Neuronal stem cell (in vitro differentiated cells): ENCODE measurements around the gene TMEM247. TPM values are rescaled to one million over a fixed set of nuclear protein-coding genes. Genes with fewer than 3 reads are reported as not detected.

Experiments used
- DNase-seq: peaks from one replicate; pipeline ENCODE4 v3.0.0-alpha.2; 2013; ENCODE audit warnings: low spot score
- H2AFZ ChIP-seq: one replicate; pipeline ENCODE4 v1.6.1; 2013; ENCODE audit warnings: mild to moderate bottlenecking, low read length, inconsistent platforms
- H2AK5ac ChIP-seq: 2 replicates; pipeline ENCODE4 v1.6.1; 2013; ENCODE audit warnings: low read depth, mild to moderate bottlenecking, inconsistent platforms, low read length, moderate library complexity, mixed read lengths
- H2BK120ac ChIP-seq: 2 replicates; pipeline ENCODE4 v1.6.1; 2013; ENCODE audit warnings: low read depth, mild to moderate bottlenecking, inconsistent platforms, low read length, moderate library complexity, mixed read lengths
- H2BK12ac ChIP-seq: one replicate; pipeline ENCODE4 v1.6.1; 2013; ENCODE audit warnings: low read length, inconsistent platforms
- H2BK15ac ChIP-seq: 2 replicates; pipeline ENCODE4 v1.6.1; 2013; ENCODE audit warnings: mild to moderate bottlenecking, low read length, inconsistent platforms, mixed read lengths
- H2BK5ac ChIP-seq: one replicate; pipeline ENCODE4 v1.6.1; 2013; ENCODE audit warnings: inconsistent platforms, mild to moderate bottlenecking, low read length, moderate library complexity
- H3K14ac ChIP-seq: one replicate; pipeline ENCODE4 v1.6.1; 2013; ENCODE audit warnings: low read length, inconsistent platforms
- H3K18ac ChIP-seq: 2 replicates; pipeline ENCODE4 v1.6.1; 2013; ENCODE audit warnings: low read length, inconsistent platforms
- H3K23ac ChIP-seq: 2 replicates; pipeline ENCODE4 v1.6.1; 2013; ENCODE audit warnings: low read depth, mild to moderate bottlenecking, mixed read lengths, low read length, inconsistent platforms; ENCODE audit not compliant: poor library complexity
- H3K27ac ChIP-seq: replicated peaks from 3 replicates; pipeline ENCODE4 v1.5.1; 2013; ENCODE audit warnings: low read length, inconsistent platforms
- H3K27me3 ChIP-seq, 3 experiments: 2 replicates each; pipeline ENCODE4 v1.6.1; 2013; ENCODE audit warnings: low read length in 3 of 3, mild to moderate bottlenecking in 2 of 3, inconsistent platforms in 1 of 3, low read depth in 1 of 3, mixed read lengths in 1 of 3, moderate library complexity in 1 of 3; ENCODE audit not compliant: control insufficient read depth in 3 of 3, insufficient read depth in 3 of 3
- H3K36me3 ChIP-seq, 2 donors: replicated peaks in 1 of 2; 2 replicates each; pipeline ENCODE4 v1.6.1; 2013; ENCODE audit warnings: low read length in 2 of 2; ENCODE audit not compliant: control insufficient read depth in 2 of 2, insufficient read depth in 2 of 2
- H3K4ac ChIP-seq: 2 replicates; pipeline ENCODE4 v1.6.1; 2013; ENCODE audit warnings: inconsistent platforms, mild to moderate bottlenecking, low read length, moderate library complexity
- H3K4me1 ChIP-seq, 2 donors: 1 replicate in 1 of 2; 2 replicates in 1 of 2; pipeline ENCODE4 v1.6.1; 2013; ENCODE audit warnings: low read length in 2 of 2, low read depth in 1 of 2; ENCODE audit not compliant: control insufficient read depth in 2 of 2, insufficient read depth in 1 of 2
- H3K4me2 ChIP-seq: one replicate; pipeline ENCODE4 v1.6.1; 2013; ENCODE audit warnings: mild to moderate bottlenecking, low read length, inconsistent platforms; ENCODE audit not compliant: insufficient read depth, poor library complexity, severe bottlenecking
- H3K4me3 ChIP-seq, 2 donors: 2 replicates each; pipeline ENCODE4 v1.5.1; 2013; ENCODE audit warnings: low read length in 2 of 2, mild to moderate bottlenecking in 2 of 2, inconsistent platforms in 1 of 2, moderate library complexity in 1 of 2
- H3K79me1 ChIP-seq: one replicate; pipeline ENCODE4 v1.6.1; 2013; ENCODE audit warnings: low read depth, mild to moderate bottlenecking, inconsistent platforms, low read length, moderate library complexity
- H3K9ac ChIP-seq: one replicate; pipeline ENCODE4 v1.6.1; 2013; ENCODE audit warnings: mild to moderate bottlenecking, low read depth, low read length, inconsistent platforms; ENCODE audit not compliant: poor library complexity
- H3K9me3 ChIP-seq, 2 donors: replicated peaks in 1 of 2; 2 replicates each; pipeline versions ENCODE3 to v1.6.1; 2013; ENCODE audit warnings: low read length in 2 of 2, mild to moderate bottlenecking in 2 of 2, inconsistent platforms in 1 of 2, low read depth in 1 of 2, mixed read lengths in 1 of 2, moderate library complexity in 1 of 2; ENCODE audit not compliant: control insufficient read depth in 2 of 2, insufficient read depth in 1 of 2
- H4K8ac ChIP-seq: one replicate; pipeline ENCODE4 v1.6.1; 2013; ENCODE audit warnings: low read depth, mild to moderate bottlenecking, inconsistent platforms, low read length, moderate library complexity
- H4K91ac ChIP-seq: one replicate; pipeline ENCODE4 v1.6.1; 2013; ENCODE audit warnings: low read length, low read depth, mild to moderate bottlenecking, inconsistent platforms; ENCODE audit not compliant: poor library complexity
- WGBS, 2 donors: extraction: QIAGEN DNeasy Blood & Tissue Kit; methylation state at CpG; one replicate each; pipeline ENCODE4 v1.1.7; 2013; ENCODE audit warnings: missing lambda C conversion rate in 2 of 2, mixed read lengths in 1 of 2; ENCODE audit not compliant: insufficient read length in 2 of 2, insufficient replicate concordance in 1 of 2; ENCODE audit errors: extremely low coverage in 2 of 2; 5-methylcytosine and 5-hydroxymethylcytosine counted together
- polyA plus RNA-seq, 2 experiments: library from polyadenylated mRNA; stranded (reverse); fragments of 200-250 nt; gene quantifications; one replicate each; pipeline ENCODE4 v1.2.3, GENCODE V29; 2013

Gene TMEM247
- polyA plus RNA-seq (2013, experiment 1 of 2) = not detected
- polyA plus RNA-seq (2013, experiment 2 of 2) = not detected

- Histone ChIP-seq H3K79me1 (no peaks in the 10 kb centered on the region), H3K18ac (no peak within 1 kb of the TSS), H3K27ac (no peak within 1 kb of the TSS), H3K4ac (no peak within 1 kb of the TSS), H2BK120ac (no peak within 1 kb of the TSS), H2AFZ (no peak within 1 kb of the TSS), H4K91ac (no peak within 1 kb of the TSS), H2BK5ac (peak within 1 kb of the TSS; percentile 71), H4K8ac (no peak within 1 kb of the TSS), H3K9me3 (no peaks in the 10 kb centered on the region), H3K4me2 (no peak within 1 kb of the TSS), H2AK5ac (no peak within 1 kb of the TSS), H3K23ac (peak within 1 kb of the TSS; percentile 69), H3K4me3 (no peak within 1 kb of the TSS), H3K27me3 (peaks cover 0 to 19% (median 0%) of the 10 kb centered on the region in 3 experiments), H2BK12ac (no peak within 1 kb of the TSS), H3K36me3 (no peaks in the 10 kb centered on the region), H3K4me1 (no peaks in the 10 kb centered on the region), H3K9ac (no peak within 1 kb of the TSS), H3K14ac (no peak within 1 kb of the TSS), H2BK15ac (no peak within 1 kb of the TSS)
- DNase-seq = no peak
- WGBS, 2 donors = no CpG with 5 or more reads among the region's 5 CpGs
Measured at GRCh38 chr2:46479265-46479664, at the start of gene TMEM247. TSS of gene TMEM247 (plus strand) at chr2:46479565.

- Histone ChIP-seq H3K9ac (no peak overlapping the region), H3K9me3 (no peaks in the 10 kb centered on the region), H4K8ac (no peak overlapping the region), H2AK5ac (no peak overlapping the region), H3K18ac (no peak overlapping the region), H2BK12ac (no peak overlapping the region), H3K4me1 (peaks cover 0 to 2% of the 10 kb centered on the region in 2 donors), H3K36me3 (no peaks in the 10 kb centered on the region), H3K14ac (no peak overlapping the region), H3K4me3 (no peak overlapping the region), H3K4ac (no peak overlapping the region), H2BK120ac (no peak overlapping the region), H2AFZ (no peak overlapping the region), H2BK5ac (no peak overlapping the region), H3K27ac (no peak overlapping the region), H3K23ac (no peak overlapping the region), H3K79me1 (no peaks in the 10 kb centered on the region), H3K4me2 (no peak overlapping the region), H4K91ac (no peak overlapping the region), H2BK15ac (no peak overlapping the region), H3K27me3 (no peaks in the 10 kb centered on the region)
- DNase-seq = no peak
- no CpG with 5 or more reads among the region's 1 CpG for WGBS, 2 donors
Measured at GRCh38 chr2:46430413-46430812, 49.0 kb upstream of the TMEM247 start.

- no peak overlapping the region for H3K23ac ChIP-seq
- DNase-seq = no peak
- no peaks in the 10 kb centered on the region for H3K27me3 ChIP-seq
- no peak overlapping the region for H3K4me3 ChIP-seq
- H4K8ac ChIP-seq = no peak overlapping the region
- H2AK5ac ChIP-seq = no peak overlapping the region
- no peak overlapping the region for H4K91ac ChIP-seq
- H3K36me3 ChIP-seq = no peaks in the 10 kb centered on the region
- H2AFZ ChIP-seq = no peak overlapping the region
- no peak overlapping the region for H2BK5ac ChIP-seq
- H3K4me2 ChIP-seq = no peak overlapping the region
- no peak overlapping the region for H2BK120ac ChIP-seq
- H3K18ac ChIP-seq = no peak overlapping the region
- no peak overlapping the region for H3K14ac ChIP-seq
- no peak overlapping the region for H3K9ac ChIP-seq
- H2BK15ac ChIP-seq = no peak overlapping the region
- H3K4ac ChIP-seq = no peak overlapping the region
- no peak overlapping the region for H2BK12ac ChIP-seq
- no peaks in the 10 kb centered on the region for H3K79me1 ChIP-seq
- H3K27ac ChIP-seq = no peak overlapping the region
- H3K9me3 ChIP-seq = no peaks in the 10 kb centered on the region
- H3K4me1 ChIP-seq = peaks cover 0 to 2% of the 10 kb centered on the region in 2 donors
- no CpG with 5 or more reads among the region's 1 CpG for WGBS, 2 donors
Measured at GRCh38 chr2:46430992-46431391, 48.4 kb upstream of the TMEM247 start.

- Histone ChIP-seq H2BK15ac (no peak overlapping the region), H3K4ac (no peak overlapping the region), H3K18ac (no peak overlapping the region), H3K27me3 (no peaks in the 10 kb centered on the region), H3K4me2 (no peak overlapping the region), H3K36me3 (no peaks in the 10 kb centered on the region), H3K4me3 (no peak overlapping the region), H2BK5ac (no peak overlapping the region), H2BK120ac (no peak overlapping the region), H4K91ac (no peak overlapping the region), H3K4me1 (peaks cover 0 to 2% of the 10 kb centered on the region in 2 donors), H3K9me3 (no peaks in the 10 kb centered on the region), H3K79me1 (no peaks in the 10 kb centered on the region), H2AK5ac (no peak overlapping the region), H4K8ac (no peak overlapping the region), H2BK12ac (no peak overlapping the region), H3K9ac (no peak overlapping the region), H2AFZ (no peak overlapping the region), H3K23ac (no peak overlapping the region), H3K14ac (no peak overlapping the region), H3K27ac (no peak overlapping the region)
- no CpG with 5 or more reads among the region's 5 CpGs for WGBS, 2 donors
- DNase-seq = no peak
Measured at GRCh38 chr2:46431481-46432235, 47.7 kb upstream of the TMEM247 start.
